Stimulated activated CD4-positive, alpha-beta T cell treated with anti-CD3 and anti-CD28 coated beads, Interleukin-1b, Interleukin-23, amount 100 ng/mL, for 1 hour (primary cell): ENCODE data around the gene ZNF776.
"Not testable (repeated sequence)": the region's sequence is repeated elsewhere in the genome, so short reads cannot be mapped to it uniquely, and the experiment has no call there.

Source experiments
- DNase-seq, 2 donors: peaks; one replicate each; pipeline ENCODE4 v3.0.0-alpha.2; 2020; ENCODE audit warnings: low read depth in 2 of 2

Gene ZNF776

GRCh38 chr19:57778336-57778735, 31.7 kb downstream of the ZNF776 start:
- no peak for DNase-seq

- DNase-seq: no peak
Measured at GRCh38 chr19:57779220-57779845, 32.7 kb downstream of the ZNF776 start.

- DNase-seq: no peak
Measured at GRCh38 chr19:57786286-57786685, 39.7 kb downstream of the ZNF776 start.

GRCh38 chr19:57786906-57787305, 40.3 kb downstream of the ZNF776 start:
- DNase-seq: no peak

GRCh38 chr19:57788114-57788692, 41.6 kb downstream of the ZNF776 start:
- no peak for DNase-seq

GRCh38 chr19:57789288-57789687, 42.7 kb downstream of the ZNF776 start:
- DNase-seq: no peak

GRCh38 chr19:57796580-57796979, 50.0 kb downstream of the ZNF776 start:
- DNase-seq: not testable (repeated sequence)

- DNase-seq: no peak
Measured at GRCh38 chr19:57800696-57801095, 54.1 kb downstream of the ZNF776 start.

- DNase-seq: no peak
Measured at GRCh38 chr19:57802269-57802668, 55.7 kb downstream of the ZNF776 start.

- no peak for DNase-seq
Measured at GRCh38 chr19:57803265-57803593, 56.6 kb downstream of the ZNF776 start.

GRCh38 chr19:57803594-57804325, 57.1 kb downstream of the ZNF776 start:
- no peak for DNase-seq

GRCh38 chr19:57807541-57807940, 60.9 kb downstream of the ZNF776 start:
- no peak for DNase-seq
